DND-41 (cell line): ENCODE data around the gene TMEM154.

Experiments
- EZH2 ChIP-seq: IDR thresholded peaks from 3 replicates; pipeline ENCODE4 v1.6.1; 2012; ENCODE audit warnings: borderline replicate concordance, low read depth, mild to moderate bottlenecking, moderate library complexity, low read length, inconsistent platforms; ENCODE audit not compliant: severe bottlenecking
- TF ChIP-seq, protein P1 (sequence below): IDR thresholded peaks from 2 replicates; pipeline ENCODE4 v1.5.1; 2012; ENCODE audit warnings: borderline replicate concordance, low read length, moderate library complexity, mild to moderate bottlenecking; ENCODE audit not compliant: poor library complexity, severe bottlenecking; ENCODE audit errors: extremely low read depth

DNA sequence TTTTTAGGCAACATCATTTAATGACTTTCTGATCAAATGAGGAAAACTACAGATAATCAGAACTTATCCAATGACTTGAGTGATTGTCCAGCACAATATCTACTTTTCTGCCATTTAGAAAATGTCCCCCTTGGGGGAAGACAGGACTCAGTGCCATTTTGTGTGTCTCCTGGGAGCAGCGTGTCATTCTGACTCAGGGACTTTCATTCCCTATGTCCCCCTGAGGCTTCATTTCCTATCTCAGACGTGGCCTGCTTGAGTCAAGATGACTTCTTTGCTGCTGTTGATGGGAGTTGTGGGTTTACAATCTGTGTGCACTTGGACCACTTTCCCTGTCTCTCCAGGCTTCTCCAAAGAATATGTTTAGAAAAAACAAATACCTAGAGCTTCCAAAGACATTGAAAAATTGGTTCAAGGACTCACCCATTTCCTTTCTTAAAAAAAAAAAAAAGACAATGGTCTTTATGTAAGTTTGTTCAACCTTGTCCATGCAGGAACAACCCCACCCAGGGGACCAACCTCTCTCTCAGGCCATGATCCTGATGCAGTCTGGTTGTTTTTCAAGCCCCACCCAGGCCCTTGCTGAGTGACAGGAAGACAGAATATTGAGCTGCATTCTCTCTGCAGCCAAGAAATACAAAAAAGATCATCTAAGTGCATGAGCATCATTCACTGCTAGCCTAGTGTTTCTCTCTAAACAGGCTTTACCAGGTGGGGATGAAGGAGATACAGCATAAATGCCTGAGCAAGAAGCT, 34.3 kb upstream of the TMEM154 start:
- TF ChIP-seq, protein P1, sequence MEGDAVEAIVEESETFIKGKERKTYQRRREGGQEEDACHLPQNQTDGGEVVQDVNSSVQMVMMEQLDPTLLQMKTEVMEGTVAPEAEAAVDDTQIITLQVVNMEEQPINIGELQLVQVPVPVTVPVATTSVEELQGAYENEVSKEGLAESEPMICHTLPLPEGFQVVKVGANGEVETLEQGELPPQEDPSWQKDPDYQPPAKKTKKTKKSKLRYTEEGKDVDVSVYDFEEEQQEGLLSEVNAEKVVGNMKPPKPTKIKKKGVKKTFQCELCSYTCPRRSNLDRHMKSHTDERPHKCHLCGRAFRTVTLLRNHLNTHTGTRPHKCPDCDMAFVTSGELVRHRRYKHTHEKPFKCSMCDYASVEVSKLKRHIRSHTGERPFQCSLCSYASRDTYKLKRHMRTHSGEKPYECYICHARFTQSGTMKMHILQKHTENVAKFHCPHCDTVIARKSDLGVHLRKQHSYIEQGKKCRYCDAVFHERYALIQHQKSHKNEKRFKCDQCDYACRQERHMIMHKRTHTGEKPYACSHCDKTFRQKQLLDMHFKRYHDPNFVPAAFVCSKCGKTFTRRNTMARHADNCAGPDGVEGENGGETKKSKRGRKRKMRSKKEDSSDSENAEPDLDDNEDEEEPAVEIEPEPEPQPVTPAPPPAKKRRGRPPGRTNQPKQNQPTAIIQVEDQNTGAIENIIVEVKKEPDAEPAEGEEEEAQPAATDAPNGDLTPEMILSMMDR, result no peak
- no peak for TF ChIP-seq EZH2
